ENCODE measurements around the gene DAGLA.

The DAGLA gene

DNA sequence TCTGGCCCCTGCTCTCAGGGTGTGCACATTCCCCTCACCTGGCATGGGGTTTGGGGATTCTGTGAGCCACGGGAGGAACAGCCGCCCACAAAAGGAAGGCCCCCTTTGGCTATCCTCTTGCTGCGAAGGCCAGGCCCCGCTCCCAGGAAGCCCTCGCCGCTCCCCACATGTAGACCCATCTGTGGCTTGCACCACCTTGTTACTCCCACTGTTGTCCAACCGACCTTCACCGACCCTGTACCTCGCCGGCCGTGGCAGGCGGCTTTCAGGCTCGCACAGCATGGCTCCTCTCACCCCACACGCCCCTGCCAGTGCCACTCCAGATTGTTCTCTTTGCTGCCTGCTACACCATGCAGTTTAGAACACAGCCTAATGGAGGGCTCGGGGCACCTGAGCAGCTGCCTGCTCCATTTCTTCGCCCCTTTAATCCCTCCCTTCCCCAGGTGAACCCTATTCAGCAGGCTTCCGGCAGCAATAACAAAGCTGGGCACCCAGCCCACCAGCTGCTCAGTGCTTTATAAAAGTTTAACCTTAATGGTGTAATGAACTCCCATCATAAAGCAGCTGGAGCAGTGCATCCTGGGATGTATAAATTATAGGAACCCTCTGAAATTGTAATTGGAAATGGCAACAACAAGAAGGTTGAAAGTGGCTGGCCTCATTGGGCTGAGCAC, 10.7 kb downstream of the DAGLA start:
- no peak for DNase-seq (ENCODE audit: low read depth in 2 of 2)

DNA sequence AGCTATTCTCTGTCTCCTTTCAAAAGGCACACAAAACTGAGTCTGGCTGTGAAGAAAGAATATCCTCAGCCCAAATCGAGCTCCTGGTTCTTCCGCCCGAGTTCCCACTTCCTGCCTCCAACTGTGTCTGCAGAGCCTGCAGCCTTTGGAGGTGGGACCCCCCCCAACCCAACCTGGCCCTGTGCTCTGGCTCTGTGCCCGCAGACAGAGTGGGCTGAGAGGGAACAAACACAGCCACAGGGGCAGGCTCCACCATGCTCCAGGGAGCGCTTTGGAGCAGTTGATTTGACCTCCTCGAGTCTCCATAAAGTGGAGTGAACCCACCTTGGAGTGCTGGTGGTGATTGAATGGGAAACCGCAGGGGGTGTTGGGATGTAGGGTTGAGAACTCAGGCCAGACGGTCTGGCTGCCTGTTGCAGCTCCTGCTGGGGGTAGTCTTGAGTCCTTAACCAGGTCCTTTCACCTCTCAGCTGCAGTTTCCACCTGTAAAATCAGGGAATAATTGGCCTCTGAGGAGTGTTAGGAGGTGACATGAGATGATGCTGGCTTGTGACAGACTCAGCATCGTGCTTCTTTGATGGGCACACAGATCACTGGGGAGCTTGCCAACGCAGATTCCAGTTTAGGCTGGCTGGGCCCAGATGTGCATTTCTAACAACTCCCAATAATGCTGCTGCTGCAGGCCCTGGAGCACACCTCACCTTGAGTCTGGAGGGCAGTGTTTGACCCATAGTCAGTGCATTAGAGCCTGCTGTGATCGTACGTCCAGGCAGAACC, 11.4 kb downstream of the DAGLA start:
- no peak for DNase-seq (ENCODE audit: low read depth in 2 of 2)

DNA sequence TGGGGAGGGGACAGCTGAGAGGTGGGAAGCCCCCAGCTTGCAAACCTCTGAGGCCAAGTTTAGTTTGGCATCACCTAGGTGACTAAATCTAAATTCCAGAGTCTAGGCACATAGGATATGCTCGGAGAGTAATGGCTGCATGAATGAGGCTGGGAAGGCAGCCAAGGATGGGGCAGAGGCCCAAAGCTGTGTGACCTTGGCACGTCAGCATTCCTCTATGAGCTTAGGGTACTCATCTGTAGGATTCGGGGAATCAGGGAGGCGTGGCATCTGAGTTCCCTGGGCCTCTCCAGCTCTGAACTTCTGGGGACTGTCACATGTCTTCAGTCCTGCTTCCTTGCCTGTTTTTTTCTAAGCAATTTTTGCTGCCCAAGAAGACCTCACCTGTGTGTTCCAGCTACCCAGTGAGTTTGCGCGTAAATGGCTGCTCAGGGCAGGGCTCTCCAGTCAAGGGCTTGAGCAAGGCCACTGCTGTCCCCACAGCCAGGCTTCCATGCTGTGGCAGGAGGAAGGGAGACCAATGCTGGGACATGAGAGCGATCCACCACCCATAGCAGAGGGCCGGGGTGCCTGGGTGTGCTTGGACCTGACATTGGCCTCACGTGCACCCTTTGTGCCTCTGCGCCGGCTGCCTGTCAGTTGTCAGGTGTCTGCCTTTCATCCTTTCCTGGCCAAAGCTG, 13.9 kb downstream of the DAGLA start:
- no peak for DNase-seq (ENCODE audit: low read depth in 2 of 2)

DNA sequence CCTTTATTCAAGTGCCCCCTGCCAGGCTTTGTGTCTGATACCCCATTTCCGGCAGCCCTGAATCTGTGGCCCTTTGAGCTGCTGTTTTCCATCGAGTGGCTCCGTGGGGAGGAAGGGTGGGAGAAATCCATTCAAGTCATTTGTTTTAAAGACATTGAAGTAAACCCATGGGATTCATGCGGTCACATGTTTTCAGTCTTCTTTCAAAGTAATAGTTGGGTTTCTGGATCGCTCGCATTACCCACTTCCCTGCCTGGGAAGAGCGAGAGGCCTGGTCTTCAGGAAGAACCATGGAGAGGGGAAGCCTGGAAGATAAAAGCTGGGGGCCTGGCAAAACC, 14.4 kb downstream of the DAGLA start:
- DNase-seq (ENCODE audit: low read depth in 2 of 2): no peak

DNA sequence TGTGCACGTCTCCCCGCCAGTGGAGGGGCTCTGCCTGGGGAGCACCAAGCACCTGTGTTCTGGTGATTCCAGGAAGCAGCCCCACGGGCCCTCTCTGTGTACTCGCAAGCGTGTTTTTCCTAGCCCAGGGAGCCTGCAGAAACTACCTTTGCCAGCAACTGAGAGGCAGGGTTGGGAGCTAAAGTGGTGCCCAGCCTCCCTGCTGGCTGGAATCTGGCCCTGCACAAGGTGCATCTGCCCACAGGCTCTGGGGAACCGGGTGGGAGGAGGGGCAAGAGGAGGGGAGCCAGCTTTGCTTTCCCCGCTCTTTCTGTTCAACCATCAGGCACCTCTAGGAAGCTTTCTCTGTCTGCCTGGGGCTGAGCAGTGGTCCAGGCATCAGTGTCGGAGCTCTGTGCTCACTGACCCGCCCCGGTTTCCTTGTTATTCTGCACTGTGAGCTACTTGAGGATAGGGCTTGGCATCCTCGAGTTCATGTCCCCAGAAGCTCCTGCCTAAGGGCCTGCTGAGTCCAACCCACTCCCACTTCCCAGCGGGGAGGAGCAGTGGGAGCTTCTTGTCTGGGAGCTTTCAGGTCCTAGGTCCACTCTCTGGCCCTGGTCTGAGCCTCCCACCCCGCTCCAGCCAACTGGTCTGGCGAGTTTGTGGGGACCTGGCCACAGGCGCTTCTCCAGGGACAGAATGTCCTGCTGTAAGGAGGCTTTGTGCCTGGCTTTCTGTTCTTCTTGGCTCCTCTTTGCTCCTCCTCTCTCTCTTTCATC, 14.9 kb downstream of the DAGLA start:
- DNase-seq (ENCODE audit: low read depth in 2 of 2): no peak

DNA sequence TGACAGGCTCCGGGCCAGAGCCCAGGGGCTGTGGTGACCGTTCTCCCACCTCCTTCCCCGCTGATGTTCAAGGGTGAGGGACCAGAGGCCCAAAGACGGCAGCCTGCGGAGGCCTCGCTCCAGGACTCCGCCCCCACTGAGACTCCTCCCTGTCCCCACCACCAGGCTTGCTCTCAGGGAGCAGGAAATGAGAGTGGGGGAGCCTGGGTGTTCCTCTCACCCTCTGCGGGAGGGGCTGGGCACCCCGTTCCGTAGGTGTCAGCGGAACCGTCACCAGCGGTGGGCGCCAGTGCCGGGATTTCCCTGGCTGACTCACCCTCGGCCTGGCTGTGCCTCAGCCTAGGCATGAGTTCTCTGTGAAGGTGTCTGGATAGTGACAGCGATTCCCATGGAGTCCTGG, 15.7 kb downstream of the DAGLA start:
- peak; percentile 84 to 87 for DNase-seq (ENCODE audit: low read depth in 2 of 2)

DNA sequence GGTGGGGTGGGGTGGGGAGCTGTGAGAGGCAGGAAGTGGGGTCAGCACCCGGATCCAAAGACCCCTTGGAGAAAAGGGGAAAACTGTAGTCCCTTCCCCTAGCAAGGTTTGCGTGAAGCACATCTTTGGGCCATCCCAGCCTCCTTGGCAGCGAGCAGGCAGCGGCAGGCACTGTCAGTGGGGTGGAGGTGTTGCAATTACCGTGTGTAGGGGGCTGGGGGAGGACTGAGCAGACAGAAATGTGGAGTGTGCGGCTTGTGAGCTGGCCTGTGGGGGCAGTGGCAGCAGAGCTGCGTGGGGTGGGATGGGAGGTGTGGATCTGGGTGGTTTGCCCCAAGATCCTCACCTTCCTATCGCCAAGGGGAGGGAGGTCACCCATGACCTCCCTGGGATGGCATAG, 16.4 kb downstream of the DAGLA start:
- DNase-seq (ENCODE audit: low read depth in 2 of 2): no peak

DNA sequence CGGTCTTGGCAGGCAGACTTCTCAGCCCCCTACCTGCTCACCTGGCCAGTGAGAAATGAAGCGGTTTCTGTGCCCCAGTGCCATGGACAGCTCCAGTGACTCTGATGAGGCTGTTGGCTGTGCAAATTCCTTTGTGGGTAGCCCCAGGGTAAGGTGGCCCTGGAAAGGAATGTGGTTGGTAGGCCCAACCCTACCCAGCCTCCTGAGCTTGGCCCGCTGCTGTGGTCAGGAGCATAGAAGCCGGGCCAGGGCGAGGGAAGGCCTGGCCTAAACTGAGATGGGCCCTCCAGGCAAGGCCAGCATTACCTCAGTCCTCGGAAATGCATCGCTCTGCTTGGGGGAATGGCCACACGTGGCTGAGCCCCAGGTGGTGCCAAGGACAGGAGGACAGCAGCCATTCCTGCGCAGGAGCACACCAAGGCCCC, 16.9 kb downstream of the DAGLA start:
- no peak for DNase-seq (ENCODE audit: low read depth in 2 of 2)

DNA sequence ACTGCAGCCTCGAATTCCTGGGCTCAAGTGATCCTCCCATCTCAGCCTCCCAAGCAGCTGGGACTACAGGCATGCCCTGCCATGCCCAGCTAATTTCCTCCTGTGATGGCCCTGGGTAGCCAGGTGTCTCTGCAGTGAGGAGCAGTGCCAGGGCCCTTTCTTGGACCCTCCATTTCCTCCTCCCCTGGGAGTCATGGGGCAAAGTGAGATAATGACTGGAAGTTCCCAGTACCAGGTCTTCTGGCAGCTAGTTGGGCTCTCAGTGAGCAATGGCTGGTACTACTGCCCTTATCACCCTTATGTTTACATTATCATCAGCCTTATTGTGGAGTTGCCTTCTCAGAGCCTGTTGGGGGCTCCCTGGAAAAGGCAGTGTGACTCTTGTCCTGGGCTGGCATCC, 17.6 kb downstream of the DAGLA start:
- no peak for DNase-seq (ENCODE audit: low read depth in 2 of 2)

DNA sequence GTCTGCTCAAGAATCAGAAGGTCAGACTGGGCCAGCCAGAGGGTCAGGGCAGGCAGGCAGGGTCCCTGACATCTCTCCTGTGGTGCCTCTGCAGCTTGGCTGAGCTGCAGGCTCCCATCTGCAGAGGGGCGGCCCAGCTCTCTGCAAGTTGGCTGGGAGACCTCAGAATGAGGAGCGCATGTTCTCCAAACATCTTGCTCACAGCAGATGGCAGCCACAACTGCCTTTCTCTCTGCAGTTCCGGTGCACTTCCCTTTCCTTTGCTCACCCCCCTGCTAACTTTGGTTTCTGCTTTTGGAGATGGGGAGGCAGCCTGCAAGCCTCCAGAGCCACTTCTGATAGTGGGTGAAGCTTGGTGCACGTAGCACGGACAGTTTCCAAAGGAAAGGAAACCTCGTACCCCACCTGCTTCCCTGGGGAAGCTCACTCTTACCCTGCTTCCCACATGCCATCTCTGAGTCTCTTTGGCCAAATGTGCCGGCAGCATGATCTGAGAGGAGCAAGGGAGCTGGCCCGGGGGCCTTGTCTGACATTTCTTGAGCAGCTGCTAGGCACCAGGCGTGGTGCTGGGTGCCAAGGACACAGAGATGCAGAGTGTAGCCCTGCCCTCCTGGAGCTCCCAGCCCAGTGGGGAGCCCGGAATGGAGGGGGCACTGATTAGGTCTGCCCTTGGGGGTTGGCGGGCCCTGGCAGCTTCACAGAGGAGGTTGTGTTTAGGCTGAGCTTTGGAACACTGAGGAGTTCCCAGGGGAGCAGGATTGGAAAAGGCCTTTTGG, 18.2 kb downstream of the DAGLA start:
- DNase-seq (ENCODE audit: low read depth in 2 of 2): no peak

DNA sequence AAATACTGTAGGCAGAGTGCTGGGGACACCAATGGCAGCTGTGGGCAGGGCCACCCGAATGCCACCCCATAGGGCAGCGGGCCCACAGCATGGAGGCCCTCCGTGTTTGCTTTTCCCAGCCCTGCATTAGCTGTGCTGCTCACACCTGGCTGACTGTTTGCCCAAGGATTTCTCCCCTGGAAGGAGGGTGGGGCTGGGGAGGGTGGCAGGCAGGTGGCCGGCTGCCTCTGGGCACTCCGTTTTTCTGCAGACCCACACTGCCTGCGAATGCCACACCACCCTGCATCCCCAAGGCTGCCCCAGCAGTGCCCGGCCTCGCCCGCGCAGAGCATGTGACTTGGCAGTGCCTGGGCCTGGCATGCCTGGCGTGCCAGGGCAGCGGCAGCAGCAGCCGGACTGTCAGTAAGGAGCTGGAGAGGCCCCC, 19.6 kb downstream of the DAGLA start:
- DNase-seq (ENCODE audit: low read depth in 2 of 2): no peak

DNA sequence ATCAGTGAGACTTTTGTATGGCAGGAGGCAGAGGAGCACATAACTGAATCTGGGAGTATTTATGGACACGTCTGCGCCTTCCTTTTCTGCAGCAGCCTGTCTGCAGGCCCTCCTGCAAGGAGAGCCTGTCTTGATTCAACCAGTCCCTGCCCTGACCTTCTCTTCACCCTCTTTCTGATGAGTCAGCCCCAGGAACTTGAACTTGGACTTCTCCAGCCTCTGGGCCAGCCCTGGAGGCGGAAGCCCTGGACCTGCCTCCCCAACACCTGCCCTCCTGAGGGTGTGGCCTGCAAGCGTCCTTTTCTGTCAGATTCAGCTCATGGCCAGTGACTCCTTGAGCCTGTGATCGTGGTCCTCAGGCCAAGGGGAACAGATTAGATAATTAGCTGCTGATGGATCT, 20.0 kb downstream of the DAGLA start:
- DNase-seq (ENCODE audit: low read depth in 2 of 2): no peak

DNA sequence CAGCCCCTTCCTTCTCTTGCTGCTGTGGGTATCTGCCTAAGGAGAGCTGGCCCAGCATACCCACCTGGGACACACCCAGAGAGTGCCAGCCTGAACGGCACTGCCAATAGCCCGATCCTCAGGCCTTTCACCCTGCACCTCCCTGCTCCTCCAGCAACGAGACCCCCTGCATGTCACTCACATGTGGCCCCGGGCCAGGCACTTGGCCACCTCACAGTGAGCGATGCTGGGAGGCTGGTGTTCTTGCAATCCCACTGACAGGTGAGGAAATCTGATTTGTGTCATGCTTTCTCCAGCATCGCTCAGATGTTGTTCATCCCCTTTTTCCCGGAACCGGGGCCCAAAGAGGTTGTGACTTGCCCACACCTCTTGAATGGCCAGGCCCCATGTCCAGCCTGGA, 20.5 kb downstream of the DAGLA start:
- DNase-seq (ENCODE audit: low read depth in 2 of 2): no peak

DNA sequence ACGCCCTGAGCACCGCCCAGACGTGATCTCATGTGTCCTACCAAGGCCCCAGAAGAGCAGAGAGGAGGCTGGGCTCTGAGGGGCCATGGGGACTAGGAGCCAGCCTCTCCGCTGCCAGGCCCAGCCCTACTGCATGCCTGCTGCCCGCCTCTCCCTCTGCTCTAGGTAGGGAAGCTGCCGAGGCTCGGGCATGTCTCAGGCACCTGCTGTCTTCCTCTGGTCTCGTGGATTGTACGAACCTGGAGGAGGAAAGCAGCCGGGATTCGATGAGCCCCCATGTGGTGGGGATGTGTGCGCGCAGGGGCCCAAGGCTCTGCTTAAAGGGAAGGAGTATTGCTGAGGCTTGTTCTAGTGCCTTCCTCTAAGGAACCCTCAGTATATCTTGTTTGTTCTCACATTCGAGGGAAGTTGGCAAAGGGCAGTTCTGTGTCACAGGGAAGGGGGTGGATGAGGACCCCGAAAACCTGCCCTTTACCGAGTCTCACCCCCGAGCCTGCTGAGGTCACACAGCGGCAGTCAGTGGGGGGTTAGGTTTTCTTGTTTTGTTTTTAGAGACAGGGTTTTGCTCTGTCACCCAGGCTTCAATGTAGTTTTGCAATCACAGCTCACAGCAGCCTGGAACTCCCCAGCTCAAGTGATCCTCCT, 21.2 kb downstream of the DAGLA start:
- DNase-seq (ENCODE audit: low read depth in 2 of 2): no peak

DNA sequence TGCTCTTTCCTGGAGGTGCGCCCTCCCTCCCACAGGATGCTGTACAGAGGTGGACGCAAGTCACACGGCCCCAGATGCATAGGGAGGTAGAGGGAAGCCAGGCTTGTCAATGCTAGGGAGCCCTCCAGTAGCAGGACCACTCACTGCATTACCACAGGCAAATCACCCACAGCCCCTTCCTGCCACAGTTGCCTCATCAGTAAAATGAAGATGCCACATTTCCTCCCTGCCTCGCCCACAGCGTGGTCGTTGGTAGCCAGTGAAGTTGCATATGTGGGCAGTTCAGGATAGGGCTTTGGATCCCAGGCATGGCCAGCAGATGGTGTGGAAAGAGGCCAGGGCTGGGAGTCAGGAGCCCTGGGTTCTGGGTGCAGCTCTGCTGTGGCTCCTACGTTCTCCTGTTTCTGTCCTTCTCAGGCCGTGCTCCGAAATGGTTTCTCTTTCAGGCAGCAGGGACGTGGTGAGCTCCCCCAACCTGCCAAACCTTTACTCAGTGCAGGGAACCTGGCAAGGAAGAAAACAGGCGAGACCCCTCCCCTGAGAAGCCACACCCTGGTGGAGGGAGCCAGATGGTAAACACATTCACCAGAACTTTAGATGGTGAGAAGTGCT, 22.6 kb downstream of the DAGLA start:
- DNase-seq (ENCODE audit: low read depth in 2 of 2): no peak

DNA sequence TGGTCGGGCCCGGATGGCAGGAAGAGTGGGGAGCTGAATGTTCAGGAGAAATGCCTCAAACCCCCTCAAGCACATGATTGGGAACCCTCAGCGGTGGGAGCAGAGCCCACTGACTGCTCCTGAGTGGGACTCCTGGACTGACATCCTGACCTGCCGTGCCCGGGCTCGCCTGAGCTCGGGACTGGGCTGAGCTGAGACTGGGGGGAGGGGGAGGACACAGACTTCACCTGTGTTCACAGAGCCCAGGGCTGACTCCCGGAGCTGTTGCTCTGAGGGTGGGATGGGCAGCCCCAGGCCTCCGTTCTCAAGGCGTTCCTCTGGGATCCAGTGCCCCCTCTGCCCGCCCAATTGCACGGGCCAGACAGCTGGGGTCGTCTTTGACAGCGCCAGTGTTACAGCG, 24.6 kb downstream of the DAGLA start:
- DNase-seq (ENCODE audit: low read depth in 2 of 2): no peak

DNA sequence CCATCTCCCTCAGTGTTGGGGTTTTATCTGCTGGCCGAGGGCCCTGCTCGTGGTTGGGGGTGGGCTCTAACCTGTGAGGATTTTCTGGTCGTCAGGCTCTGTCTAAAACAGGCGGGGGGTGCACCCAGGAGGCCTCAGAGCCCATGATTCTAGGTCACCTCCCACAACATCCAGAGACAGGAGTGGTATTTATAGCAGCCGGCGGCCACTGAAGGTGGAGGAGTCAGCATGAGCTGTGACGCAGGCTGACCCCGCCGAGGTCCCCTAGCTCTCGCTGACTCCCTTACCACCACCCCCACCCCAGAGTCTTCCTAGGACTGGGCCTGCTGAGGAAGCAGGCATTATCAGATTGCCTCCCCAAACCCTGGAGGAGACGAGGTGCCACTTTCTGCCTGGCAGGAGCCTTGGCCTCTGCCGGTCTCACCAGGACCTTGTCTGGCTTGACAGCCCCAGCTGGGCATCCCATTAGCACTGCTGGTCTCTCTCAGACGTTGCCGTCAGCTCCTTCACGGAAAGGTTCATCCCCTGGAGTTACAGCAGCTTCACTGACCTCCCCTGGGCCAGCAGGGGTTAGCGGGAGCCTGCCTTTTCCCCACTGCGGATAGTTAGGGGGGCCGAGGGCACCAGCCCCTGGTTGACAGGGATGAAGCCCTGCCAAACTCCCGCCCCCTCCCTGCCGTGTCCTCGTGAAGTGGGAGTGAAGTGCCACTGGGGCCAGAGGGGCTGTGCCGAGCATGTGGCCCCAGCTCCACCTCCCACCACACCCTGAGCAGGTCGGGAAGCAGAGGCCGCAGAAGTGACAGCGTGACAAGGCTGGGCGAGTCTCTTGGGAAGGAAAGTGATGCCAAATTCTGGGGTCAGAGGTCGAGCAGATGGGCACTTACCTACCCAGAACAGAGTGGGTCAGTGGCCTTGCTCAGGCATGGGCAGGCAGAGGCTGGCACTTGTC, 26.5 kb downstream of the DAGLA start:
- DNase-seq (ENCODE audit: low read depth in 2 of 2): no peak

DNA sequence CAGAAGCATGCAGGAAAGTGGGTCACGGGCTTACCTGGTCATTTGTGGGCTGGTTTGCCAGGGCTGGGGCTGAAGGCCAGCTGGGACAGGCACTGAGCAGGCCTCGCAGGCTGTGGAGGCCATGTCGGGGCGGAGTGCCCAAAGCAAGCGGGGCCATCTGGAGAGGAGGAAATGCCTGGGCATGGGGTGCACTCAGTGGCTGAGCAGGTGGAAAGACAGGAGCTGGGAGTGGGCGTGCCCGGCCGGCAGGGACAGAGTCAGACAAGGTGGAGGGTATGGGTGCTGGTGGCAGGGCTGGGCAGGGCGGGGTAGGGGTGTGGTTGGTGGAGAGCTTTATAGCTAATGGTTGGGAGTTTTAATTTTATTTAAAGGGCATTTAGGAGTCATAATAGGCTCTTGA, 27.4 kb downstream of the DAGLA start:
- no peak for DNase-seq (ENCODE audit: low read depth in 2 of 2)

DNA sequence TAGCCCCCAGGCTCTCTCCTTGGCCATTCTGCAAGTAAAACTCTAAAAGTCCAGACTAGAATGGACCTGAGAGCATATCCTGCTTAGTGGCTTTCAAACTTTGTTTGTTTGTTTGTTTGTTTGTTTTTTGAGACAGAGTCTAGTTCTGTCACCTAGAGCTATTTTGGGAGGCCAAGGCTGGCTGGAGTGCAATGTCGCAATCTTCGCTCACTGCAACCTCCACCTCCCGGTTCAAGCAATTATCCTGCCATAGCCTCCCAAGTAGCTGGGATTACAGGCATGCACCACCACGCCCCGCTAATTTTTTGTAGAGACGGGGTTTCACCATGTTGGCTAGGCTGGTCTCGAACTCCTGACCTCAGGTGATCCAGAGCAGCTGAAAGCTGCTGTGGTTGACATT, 28.9 kb downstream of the DAGLA start:
- DNase-seq (ENCODE audit: low read depth in 2 of 2): no peak

DNA sequence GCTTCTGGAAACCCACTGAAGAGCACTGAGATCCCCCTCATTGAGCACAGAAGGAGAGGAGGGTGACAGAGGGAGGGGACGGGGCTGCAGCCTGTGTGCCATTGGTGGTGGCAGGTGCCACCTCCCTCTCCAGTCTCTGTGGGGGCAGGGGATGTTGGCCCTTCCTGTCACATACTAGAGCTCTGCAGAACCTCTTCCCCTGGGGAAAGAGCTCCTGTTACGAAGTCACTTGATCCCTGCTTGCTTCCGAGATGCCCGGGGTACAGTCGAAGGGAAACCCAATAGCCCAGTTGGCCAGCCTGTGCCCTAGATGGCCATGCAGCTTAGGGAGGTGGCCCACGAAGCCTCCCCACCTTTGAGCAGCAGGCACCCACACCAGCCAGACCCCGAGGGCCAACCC, 29.4 kb downstream of the DAGLA start:
- no peak for DNase-seq (ENCODE audit: low read depth in 2 of 2)

Data from activated CD4-positive, alpha-beta T cell treated with anti-CD3 and anti-CD28 coated beads for 24 hours (primary cell).